Measurements from ENCODE around the gene ZNF653. TPM values are rescaled to one million over a fixed set of nuclear protein-coding genes. Genes with fewer than 3 reads are reported as not detected.
A peak's percentile ranks its signal among the peaks of the same experiment; 100 is the strongest.
"Not testable (repeated sequence)": the region's sequence is repeated elsewhere in the genome, so short reads cannot be mapped to it uniquely, and the experiment has no call there.

Gene ZNF653
- total and polyA plus RNA-seq, 5 experiments from 2014 or later, result 1.4 to 18.1 (median 2.9) TPM

- Mint-ChIP-seq H3K4me3 (peak overlapping the region in 1 of 10 donors; percentile 29), H3K27me3 (peaks cover 0 to 11% (median 2%) of the 10 kb centered on the region in 5 donors), H3K27ac (peak overlapping the region in 2 of 10 donors; percentile 21 to 29), H3K4me1 (peaks cover 8 to 37% (median 22%) of the 10 kb centered on the region in 4 donors), H3K36me3 (peaks cover 0 to 21% (median 7%) of the 10 kb centered on the region in 3 donors)
- ATAC-seq, DNase-seq, H3K9me3 Mint-ChIP-seq, POLR2A ChIA-PET: not testable (repeated sequence)
These were observed 72.1 kb downstream of the ZNF653 start for GRCh38 chr19:11433526-11433925.

Small RNAs within 50 kb of the gene (microRNA-seq; reads per million reads assigned to microRNA genes)
- not detected for gene MIR7974 (ENCODE audit: borderline microRNAs expressed)

Other genes starting within 250 kb of the ZNF653 start
- gene DOCK6, start 243.3 kb downstream of the ZNF653 start, total RNA-seq, result under 1 TPM; 0.16 to 0.34 TPM
- gene DOCK6, start 243.3 kb downstream of the ZNF653 start, polyA plus RNA-seq, result not detected
- not detected for gene TSPAN16, start 209.7 kb downstream of the ZNF653 start, total RNA-seq
- gene TSPAN16, start 209.7 kb downstream of the ZNF653 start, polyA plus RNA-seq, result not detected
- gene RAB3D, start 166.2 kb downstream of the ZNF653 start, total RNA-seq, result 1 to 10 TPM; 4.5 to 4.9 TPM
- 1 to 10 TPM in 1 of 3 donors, under 1 TPM in 2; 0.80 to 1.4 (median 0.89) TPM for gene RAB3D, start 166.2 kb downstream of the ZNF653 start, polyA plus RNA-seq
- gene TMEM205, start 159.6 kb downstream of the ZNF653 start, total RNA-seq, result 10 to 100 TPM; 22.9 to 25.8 TPM
- gene TMEM205, start 159.6 kb downstream of the ZNF653 start, polyA plus RNA-seq, result 10 to 100 TPM; 56.6 to 76.1 (median 66.8) TPM
- gene CCDC159, start 159.3 kb downstream of the ZNF653 start, total RNA-seq, result 10 to 100 TPM; 59.9 to 61.6 TPM
- 10 to 100 TPM; 13.7 to 16.8 (median 15.0) TPM for gene CCDC159, start 159.3 kb downstream of the ZNF653 start, polyA plus RNA-seq
- gene PLPPR2, start 150.4 kb downstream of the ZNF653 start, total RNA-seq, result 1 to 10 TPM; 8.4 to 8.7 TPM
- under 1 TPM; 0.22 to 0.33 (median 0.30) TPM for gene PLPPR2, start 150.4 kb downstream of the ZNF653 start, polyA plus RNA-seq
- 1 to 10 TPM; 5.6 to 5.7 TPM for gene SWSAP1, start 131.2 kb downstream of the ZNF653 start, total RNA-seq
- 1 to 10 TPM; 4.3 to 5.8 (median 4.7) TPM for gene SWSAP1, start 131.2 kb downstream of the ZNF653 start, polyA plus RNA-seq
- gene EPOR, start 121.5 kb downstream of the ZNF653 start, total RNA-seq, result 1 to 10 TPM; 5.1 to 6.2 TPM
- gene EPOR, start 121.5 kb downstream of the ZNF653 start, polyA plus RNA-seq, result 1 to 10 TPM; 5.1 to 6.9 (median 5.9) TPM
- gene RGL3, start 86.5 kb downstream of the ZNF653 start, total RNA-seq, result not detected
- gene RGL3, start 86.5 kb downstream of the ZNF653 start, polyA plus RNA-seq, result not detected
- not detected for gene ODAD3, start 70.7 kb downstream of the ZNF653 start, total RNA-seq
- not detected for gene ODAD3, start 70.7 kb downstream of the ZNF653 start, polyA plus RNA-seq
- gene PRKCSH, start 70.2 kb downstream of the ZNF653 start, total RNA-seq, result 100 to 1,000 TPM; 252 to 262 TPM
- gene PRKCSH, start 70.2 kb downstream of the ZNF653 start, polyA plus RNA-seq, result 10 to 100 TPM; 23.5 to 58.7 (median 28.0) TPM
- gene ELAVL3, start 24.8 kb downstream of the ZNF653 start, total RNA-seq, result not detected
- gene ELAVL3, start 24.8 kb downstream of the ZNF653 start, polyA plus RNA-seq, result not detected
- gene ECSIT, start 23.3 kb upstream of the ZNF653 start, total RNA-seq, result 10 to 100 TPM; 47.1 to 50.8 TPM
- gene ECSIT, start 23.3 kb upstream of the ZNF653 start, polyA plus RNA-seq, result 10 to 100 TPM; 34.3 to 40.1 (median 35.4) TPM
- not detected for gene CNN1, start 33.0 kb upstream of the ZNF653 start, total RNA-seq
- not detected for gene CNN1, start 33.0 kb upstream of the ZNF653 start, polyA plus RNA-seq
- 10 to 100 TPM; 41.0 to 42.8 TPM for gene ELOF1, start 53.4 kb upstream of the ZNF653 start, total RNA-seq
- 10 to 100 TPM; 71.4 to 91.0 (median 90.6) TPM for gene ELOF1, start 53.4 kb upstream of the ZNF653 start, polyA plus RNA-seq
- 10 to 100 TPM; 13.8 to 14.8 TPM for gene ACP5, start 71.8 kb upstream of the ZNF653 start, total RNA-seq
- gene ACP5, start 71.8 kb upstream of the ZNF653 start, polyA plus RNA-seq, result 10 to 100 TPM in 2 of 3 donors, 1 to 10 TPM in 1; 8.4 to 14.2 (median 12.0) TPM
- 10 to 100 TPM; 17.3 to 17.5 TPM for gene ZNF627, start 91.6 kb upstream of the ZNF653 start, total RNA-seq
- gene ZNF627, start 91.6 kb upstream of the ZNF653 start, polyA plus RNA-seq, result 10 to 100 TPM in 1 of 3 donors, 1 to 10 TPM in 2; 7.7 to 11.9 (median 7.9) TPM
- gene ZNF823, start 233.1 kb upstream of the ZNF653 start, total RNA-seq, result 1 to 10 TPM; 7.2 to 7.3 TPM
- 1 to 10 TPM; 2.0 to 3.2 (median 2.8) TPM for gene ZNF823, start 233.1 kb upstream of the ZNF653 start, polyA plus RNA-seq